Activated naive CD4-positive, alpha-beta T cell treated with anti-CD3 and anti-CD28 coated beads, Interleukin-2, amount 50 U/mL, for 24 hours (primary cell): ENCODE measurements around the gene AP1AR.

Experiments used
- H3K27ac Mint-ChIP-seq: one replicate; pipeline ENCODE4 v1.8.0; 2021; ENCODE audit warnings: mild to moderate bottlenecking, mixed read lengths
- H3K27me3 Mint-ChIP-seq: one replicate; pipeline ENCODE4 v1.8.0; 2021; ENCODE audit warnings: mixed read lengths
- H3K36me3 Mint-ChIP-seq: one replicate; pipeline ENCODE4 v1.8.0; 2021; ENCODE audit warnings: mixed read lengths
- H3K4me1 Mint-ChIP-seq: one replicate; pipeline ENCODE4 v1.8.0; 2021; ENCODE audit warnings: mixed read lengths
- H3K4me3 Mint-ChIP-seq: one replicate; pipeline ENCODE4 v1.8.0; 2021; ENCODE audit warnings: mild to moderate bottlenecking, mixed read lengths
- H3K9me3 Mint-ChIP-seq: one replicate; pipeline ENCODE4 v1.8.0; 2021; ENCODE audit warnings: mixed read lengths

The AP1AR gene

DNA sequence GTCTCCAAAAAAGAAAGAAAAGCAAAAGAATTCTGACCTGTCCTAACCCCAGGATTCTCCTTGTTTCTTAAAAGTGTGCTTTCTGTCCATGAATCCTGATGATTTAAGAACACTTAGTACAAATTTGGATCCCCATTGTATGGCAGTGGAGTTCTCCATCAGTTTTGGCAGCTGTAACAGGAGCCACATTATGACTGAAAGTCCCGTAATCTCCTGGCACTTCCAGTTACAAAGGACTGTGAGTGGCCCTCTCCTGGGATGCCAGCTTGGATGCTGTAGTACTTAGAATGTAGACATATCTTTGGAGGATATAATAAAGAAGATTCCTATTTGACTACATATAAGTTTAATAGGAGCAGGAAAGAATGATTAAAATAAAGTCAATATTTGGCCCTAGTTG is 20.6 kb downstream of the AP1AR start:
- Mint-ChIP-seq H3K4me3 (no peak overlapping the region), H3K4me1 (peaks cover 15% of the 10 kb centered on the region), H3K27ac (no peak overlapping the region), H3K27me3 (no peaks in the 10 kb centered on the region), H3K36me3 (peaks cover 13% of the 10 kb centered on the region), H3K9me3 (no peaks in the 10 kb centered on the region)

DNA sequence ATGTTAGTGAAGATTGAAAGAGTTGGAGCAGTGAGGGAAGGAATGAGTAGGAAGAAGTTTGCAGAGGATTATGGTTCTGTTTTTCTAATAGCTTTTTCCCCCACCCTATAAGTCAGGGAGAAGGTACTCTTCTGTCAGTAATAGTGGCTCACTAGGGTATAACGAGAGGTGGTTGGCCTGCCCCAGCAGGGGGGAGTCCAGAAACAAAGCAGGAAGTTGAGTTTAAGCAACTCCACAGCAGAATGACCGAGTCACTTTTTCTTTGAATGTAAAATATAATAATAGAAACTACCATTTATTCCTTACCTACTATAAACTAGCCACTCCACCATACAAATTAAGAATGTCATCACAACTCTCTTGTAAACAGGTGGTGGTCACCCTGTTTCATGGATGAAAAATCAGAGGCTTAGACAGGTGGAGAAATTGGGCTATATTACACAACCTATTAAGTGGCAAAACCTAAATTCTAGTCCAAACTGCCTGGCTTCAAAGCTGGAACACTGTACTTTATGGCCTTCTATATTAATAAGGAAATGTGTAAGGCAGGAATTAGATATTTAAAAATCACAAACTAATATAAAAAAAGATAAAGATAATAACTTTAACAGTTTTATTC is 21.9 kb downstream of the AP1AR start:
- H3K4me1 Mint-ChIP-seq, result peaks cover 10% of the 10 kb centered on the region
- peaks cover 8% of the 10 kb centered on the region for H3K36me3 Mint-ChIP-seq
- H3K27me3 Mint-ChIP-seq, result no peaks in the 10 kb centered on the region
- H3K27ac Mint-ChIP-seq, result no peak overlapping the region
- no peak overlapping the region for H3K4me3 Mint-ChIP-seq
- H3K9me3 Mint-ChIP-seq, result no peaks in the 10 kb centered on the region

DNA sequence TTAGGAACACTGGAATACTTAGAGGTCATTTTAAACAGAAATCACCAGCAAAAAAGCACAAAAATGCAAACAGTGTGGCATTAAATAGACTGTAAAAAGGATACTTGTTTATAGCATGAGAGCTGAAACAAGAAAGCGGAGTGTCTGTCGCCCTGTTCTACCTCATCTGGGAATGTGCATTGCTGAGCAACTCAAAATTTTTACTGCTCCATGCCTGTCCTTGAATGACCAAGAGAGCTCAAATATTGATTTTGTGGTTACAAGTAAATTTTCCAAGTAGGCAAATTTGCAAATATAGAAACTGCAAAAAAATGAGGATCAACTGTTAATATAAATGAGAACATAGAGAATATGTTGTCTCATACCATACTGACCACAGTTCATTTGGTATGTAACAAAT is 25.5 kb downstream of the AP1AR start:
- no peaks in the 10 kb centered on the region for H3K27me3 Mint-ChIP-seq
- H3K4me3 Mint-ChIP-seq, result no peak overlapping the region
- no peak overlapping the region for H3K27ac Mint-ChIP-seq
- H3K9me3 Mint-ChIP-seq, result no peaks in the 10 kb centered on the region
- no peaks in the 10 kb centered on the region for H3K4me1 Mint-ChIP-seq
- H3K36me3 Mint-ChIP-seq, result peaks cover 6% of the 10 kb centered on the region

DNA sequence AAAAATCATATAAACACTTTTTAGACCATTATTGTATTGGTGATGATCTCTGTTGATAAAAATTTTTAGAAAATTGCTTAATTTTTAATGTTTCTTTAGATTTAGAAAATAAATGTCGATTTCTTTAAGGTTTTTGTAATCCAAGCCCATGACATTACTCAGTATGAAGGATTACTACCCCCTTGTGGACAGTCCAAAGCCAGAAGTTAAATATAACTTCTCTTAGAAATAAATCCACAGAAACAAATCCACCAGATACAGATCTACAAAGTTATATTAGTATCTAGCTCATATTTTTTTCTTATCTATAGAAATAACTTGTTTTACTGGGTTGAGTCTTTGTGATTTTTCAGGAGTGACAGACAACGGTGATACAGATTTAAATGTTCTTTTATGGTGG is 35.2 kb downstream of the AP1AR start:
- Mint-ChIP-seq H3K27me3 (no peaks in the 10 kb centered on the region), H3K4me3 (no peak overlapping the region), H3K27ac (no peak overlapping the region), H3K9me3 (no peaks in the 10 kb centered on the region), H3K4me1 (peaks cover 24% of the 10 kb centered on the region), H3K36me3 (peaks cover 8% of the 10 kb centered on the region)

DNA sequence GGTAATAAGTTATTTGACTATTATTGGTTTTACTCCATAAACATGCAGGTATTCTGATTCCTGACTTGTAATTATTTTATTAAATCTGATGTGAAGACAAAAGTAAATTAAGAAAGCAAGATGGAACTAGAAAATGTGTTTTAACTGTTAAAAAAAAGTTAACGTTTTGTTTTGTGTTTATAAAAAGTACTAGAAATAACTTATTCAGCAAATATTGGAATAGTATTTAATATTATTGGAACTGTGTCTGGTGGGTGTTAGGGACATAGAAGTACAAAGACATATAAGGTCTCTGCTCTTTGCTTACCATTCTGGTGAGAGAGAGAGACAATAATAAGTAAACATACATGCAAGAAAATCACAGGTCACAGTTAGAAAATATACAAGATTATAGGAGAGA is 38.5 kb downstream of the AP1AR start:
- Mint-ChIP-seq H3K4me1 (peaks cover 42% of the 10 kb centered on the region), H3K27ac (peak overlapping the region; percentile 52), H3K4me3 (no peak overlapping the region), H3K9me3 (no peaks in the 10 kb centered on the region), H3K36me3 (peaks cover 8% of the 10 kb centered on the region), H3K27me3 (no peaks in the 10 kb centered on the region)

DNA sequence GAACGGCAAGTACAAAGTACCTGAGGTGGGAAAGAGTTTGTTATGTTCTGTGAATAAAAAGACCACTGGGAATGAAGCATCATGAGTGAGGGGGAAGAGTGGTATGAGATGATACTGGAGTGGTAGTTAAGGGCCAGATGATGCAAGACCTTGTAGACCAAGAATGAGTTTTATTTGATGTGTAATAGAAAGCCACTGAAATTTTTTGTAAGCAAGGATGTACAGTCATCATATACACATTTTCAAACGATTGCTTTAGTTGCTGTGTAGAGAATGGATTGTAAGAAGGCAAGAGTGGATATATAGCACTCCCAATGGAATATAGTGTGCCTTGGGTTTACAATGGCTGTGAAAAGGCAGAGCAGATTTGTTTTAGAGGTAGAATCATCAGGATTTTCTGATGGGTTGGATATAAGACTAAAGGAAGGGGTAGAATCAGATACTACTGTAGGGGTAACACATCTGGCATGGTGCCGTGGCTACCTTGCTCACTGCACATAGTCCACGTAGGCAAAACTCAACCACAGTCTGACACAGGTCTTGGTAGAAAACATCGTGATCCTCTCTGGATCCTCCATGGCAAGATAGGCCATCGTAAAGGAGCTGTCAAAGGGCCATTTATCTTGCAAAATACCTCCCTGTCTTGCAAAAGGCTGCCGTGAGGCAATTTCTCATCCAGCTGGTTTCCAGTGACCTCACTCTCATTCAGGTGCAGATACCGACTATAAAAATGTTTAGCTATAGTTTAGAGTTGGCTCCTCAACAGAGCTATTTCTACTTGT is 39.2 kb downstream of the AP1AR start:
- Mint-ChIP-seq H3K4me3 (no peak overlapping the region), H3K4me1 (peaks cover 45% of the 10 kb centered on the region), H3K27me3 (no peaks in the 10 kb centered on the region), H3K27ac (peak overlapping the region; percentile 71), H3K9me3 (no peaks in the 10 kb centered on the region), H3K36me3 (peaks cover 11% of the 10 kb centered on the region)

DNA sequence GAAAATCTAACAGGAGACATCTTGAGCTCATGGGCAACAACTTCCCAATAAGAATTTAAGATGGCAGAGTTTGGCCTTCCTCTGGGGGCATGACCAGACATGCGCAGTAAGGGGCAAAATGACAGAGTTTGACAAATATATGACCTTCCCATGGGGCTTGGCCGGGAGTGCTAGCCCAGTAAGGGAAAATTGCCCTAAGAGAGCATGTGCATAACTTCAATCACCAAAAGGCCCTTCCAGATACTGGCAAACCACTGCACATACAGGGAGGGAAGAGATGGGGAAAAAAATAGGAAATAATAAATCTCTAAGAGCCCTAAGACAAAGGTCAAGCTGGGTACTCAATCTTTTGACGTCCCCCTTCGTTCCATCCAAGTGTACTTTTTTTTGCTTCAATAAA is 40.7 kb downstream of the AP1AR start:
- Mint-ChIP-seq H3K4me3 (no peak overlapping the region), H3K27ac (peak overlapping the region; percentile 73)

DNA sequence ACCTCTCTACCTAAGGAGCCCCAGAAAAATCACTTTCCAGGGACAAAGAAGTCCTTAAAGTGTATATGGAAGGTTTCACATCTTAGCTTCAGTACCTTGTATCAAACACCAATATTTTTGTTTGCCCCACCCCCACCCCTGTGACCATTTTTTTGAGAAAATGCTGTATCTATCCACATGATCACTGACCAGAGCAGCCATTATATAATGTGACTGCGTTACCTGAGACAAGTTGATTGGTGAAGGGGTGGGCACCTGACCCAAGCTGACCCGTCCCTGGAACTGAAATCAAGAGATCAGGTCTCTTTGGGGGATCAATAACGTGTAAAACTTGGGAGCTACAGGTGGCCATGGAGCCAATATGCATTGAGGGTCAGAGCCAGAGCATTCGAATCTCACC is 43.4 kb downstream of the AP1AR start:
- no peak overlapping the region for H3K4me3 Mint-ChIP-seq
- no peaks in the 10 kb centered on the region for H3K27me3 Mint-ChIP-seq
- peaks cover 12% of the 10 kb centered on the region for H3K36me3 Mint-ChIP-seq
- H3K4me1 Mint-ChIP-seq, result peaks cover 67% of the 10 kb centered on the region
- H3K9me3 Mint-ChIP-seq, result no peaks in the 10 kb centered on the region
- H3K27ac Mint-ChIP-seq, result no peak overlapping the region

More for the DNA sequence above, 40.7 kb downstream of the AP1AR start:
- Mint-ChIP-seq H3K4me1 (peaks cover 48% of the 10 kb centered on the region), H3K36me3 (peaks cover 14% of the 10 kb centered on the region), H3K9me3 (no peaks in the 10 kb centered on the region), H3K27me3 (no peaks in the 10 kb centered on the region)

DNA sequence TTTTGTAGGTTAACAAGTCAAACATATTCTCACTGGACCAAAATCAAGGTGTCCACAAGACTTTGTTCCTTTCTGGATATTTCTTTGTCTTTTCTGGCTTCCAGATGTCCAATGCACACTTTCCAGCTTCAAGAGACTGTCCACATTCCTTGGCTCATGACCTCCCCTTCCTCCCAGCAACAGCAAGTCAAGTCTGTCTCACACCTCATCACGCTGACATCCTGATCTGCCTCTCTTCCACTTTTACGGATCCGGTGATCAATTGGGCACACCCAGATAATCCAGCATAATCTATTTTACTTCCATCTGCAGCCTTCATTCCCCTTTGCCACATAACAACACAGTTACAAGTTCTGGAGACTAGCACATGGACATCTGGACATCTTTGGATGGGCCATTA is 44.5 kb downstream of the AP1AR start:
- Mint-ChIP-seq H3K27me3 (no peaks in the 10 kb centered on the region), H3K27ac (peak overlapping the region; percentile 53), H3K36me3 (peaks cover 9% of the 10 kb centered on the region)

DNA sequence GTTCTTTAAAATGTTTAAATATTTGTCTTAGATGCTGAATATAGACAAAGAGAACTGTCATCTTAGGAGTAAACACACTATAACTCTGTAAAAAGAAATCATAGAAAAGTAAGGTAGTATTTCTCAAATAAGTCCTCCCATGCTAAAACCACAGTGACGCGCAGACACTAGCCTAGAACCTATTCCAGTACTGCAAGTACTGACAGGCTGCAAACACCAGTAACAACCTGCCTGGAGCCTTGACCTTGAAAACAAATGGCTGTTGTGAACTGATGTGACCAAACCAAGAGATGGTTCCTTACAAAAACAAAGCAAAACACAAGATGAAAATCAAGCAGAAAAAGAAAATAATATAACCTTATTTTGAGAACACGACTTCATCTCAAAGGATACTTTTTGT is 45.6 kb downstream of the AP1AR start:
- Mint-ChIP-seq H3K4me3 (no peak overlapping the region), H3K4me1 (peaks cover 69% of the 10 kb centered on the region), H3K27me3 (no peaks in the 10 kb centered on the region), H3K27ac (peak overlapping the region; percentile 13), H3K36me3 (peaks cover 13% of the 10 kb centered on the region), H3K9me3 (no peaks in the 10 kb centered on the region)

More for the DNA sequence above, 44.5 kb downstream of the AP1AR start:
- no peaks in the 10 kb centered on the region for H3K9me3 Mint-ChIP-seq
- H3K4me1 Mint-ChIP-seq, result peaks cover 67% of the 10 kb centered on the region
- no peak overlapping the region for H3K4me3 Mint-ChIP-seq

DNA sequence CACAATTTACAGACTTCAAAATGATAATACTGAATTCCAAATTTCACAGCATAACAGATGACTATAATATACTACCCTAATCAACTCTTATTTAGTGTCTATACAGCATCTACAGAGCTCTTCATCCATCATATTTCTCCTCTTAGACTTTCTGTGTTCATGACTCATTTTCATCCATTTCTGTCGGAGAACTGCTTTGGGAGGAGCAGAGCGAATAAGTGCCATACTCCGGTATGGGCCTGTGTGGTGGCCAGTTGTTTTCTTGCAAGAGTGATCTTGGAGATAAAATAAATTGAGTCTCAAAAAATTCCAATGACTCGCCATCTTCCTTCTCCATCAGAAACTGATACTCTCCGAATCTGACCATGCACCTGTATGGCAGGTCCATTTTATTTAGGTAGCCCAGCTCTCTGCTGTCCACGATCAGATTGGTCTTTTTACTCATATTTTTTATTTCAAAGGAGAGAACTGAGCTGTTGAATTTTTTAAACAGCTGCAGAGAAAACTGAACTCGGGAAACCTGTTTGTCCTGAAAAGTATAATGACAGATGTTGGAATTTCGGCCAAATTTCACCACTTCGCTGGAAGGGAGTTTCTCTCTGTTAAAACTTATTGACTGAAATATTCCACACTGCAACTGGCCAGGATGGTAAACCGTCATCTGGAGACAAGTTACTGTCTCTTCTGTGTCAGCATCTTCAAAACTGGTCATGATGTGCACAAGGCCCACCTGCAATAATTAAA is 46.3 kb downstream of the AP1AR start:
- peaks cover 75% of the 10 kb centered on the region for H3K4me1 Mint-ChIP-seq
- H3K27ac Mint-ChIP-seq, result peak overlapping the region; percentile 76
- peaks cover 16% of the 10 kb centered on the region for H3K36me3 Mint-ChIP-seq

DNA sequence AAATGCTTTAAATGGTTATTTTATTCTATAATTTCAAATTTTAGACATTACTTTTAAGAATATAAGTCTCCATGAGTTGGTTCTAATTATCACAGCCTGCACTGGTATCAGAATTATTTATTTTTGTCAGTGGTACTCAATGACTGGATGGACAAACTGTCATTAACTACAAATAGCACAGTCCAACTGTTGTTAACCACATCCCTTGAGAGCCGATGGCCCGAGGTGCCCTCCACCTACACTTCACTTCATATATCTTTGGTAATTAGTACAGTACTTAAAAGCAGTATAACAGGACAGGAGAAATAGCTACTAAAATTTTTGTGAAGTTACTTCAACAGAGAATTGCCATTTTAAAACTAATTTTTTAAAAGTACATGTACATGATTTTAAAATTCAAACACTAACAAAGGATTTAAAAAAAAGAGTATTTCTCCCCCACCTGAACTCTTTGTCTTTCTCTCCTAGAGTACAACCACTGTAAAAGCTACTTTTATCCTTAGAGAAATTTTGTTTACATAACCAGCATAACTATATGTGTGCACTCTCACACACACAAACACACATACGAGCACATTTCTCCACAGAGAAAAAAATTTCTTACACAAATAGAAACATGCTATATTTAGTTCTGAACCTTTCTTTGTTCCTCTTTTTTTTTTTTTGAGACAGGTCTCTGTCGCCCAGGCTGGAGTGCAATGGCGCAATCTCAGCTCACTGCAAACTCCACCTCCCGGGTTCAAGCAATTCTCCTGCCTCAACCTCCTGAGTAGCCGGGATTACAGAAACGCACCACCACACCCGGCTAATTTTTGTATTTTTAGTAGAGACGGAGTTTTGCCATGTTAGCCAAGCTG is 47.7 kb downstream of the AP1AR start:
- H3K9me3 Mint-ChIP-seq, result no peaks in the 10 kb centered on the region
- H3K36me3 Mint-ChIP-seq, result peaks cover 18% of the 10 kb centered on the region
- H3K27me3 Mint-ChIP-seq, result no peaks in the 10 kb centered on the region
- H3K4me1 Mint-ChIP-seq, result peaks cover 75% of the 10 kb centered on the region
- peak overlapping the region; percentile 57 for H3K27ac Mint-ChIP-seq
- no peak overlapping the region for H3K4me3 Mint-ChIP-seq

More for the DNA sequence above, 46.3 kb downstream of the AP1AR start:
- Mint-ChIP-seq H3K4me3 (no peak overlapping the region), H3K27me3 (no peaks in the 10 kb centered on the region), H3K9me3 (no peaks in the 10 kb centered on the region)

DNA sequence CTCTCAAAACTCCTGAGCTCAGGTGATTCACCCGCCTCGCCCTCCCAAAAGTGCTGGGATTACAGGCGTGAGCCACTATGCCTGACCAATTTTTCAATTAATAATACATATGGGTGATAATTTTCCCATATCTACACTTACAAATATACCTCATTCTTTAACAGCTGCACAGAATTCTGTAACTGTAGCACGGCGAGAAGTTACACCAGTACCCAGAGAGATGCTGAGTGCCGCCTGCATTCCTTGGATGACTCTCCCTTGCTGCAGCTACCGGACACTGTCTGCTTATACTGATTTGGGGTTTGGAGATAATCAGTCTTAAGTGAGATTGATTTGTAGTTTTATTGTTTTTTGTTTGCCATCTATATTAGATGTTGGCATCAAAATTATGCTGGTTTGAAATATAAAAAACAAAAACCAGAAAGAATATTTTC is 48.3 kb downstream of the AP1AR start:
- Mint-ChIP-seq H3K27me3 (no peaks in the 10 kb centered on the region), H3K4me3 (no peak overlapping the region), H3K9me3 (no peaks in the 10 kb centered on the region), H3K27ac (no peak overlapping the region), H3K36me3 (peaks cover 18% of the 10 kb centered on the region), H3K4me1 (peaks cover 80% of the 10 kb centered on the region)

DNA sequence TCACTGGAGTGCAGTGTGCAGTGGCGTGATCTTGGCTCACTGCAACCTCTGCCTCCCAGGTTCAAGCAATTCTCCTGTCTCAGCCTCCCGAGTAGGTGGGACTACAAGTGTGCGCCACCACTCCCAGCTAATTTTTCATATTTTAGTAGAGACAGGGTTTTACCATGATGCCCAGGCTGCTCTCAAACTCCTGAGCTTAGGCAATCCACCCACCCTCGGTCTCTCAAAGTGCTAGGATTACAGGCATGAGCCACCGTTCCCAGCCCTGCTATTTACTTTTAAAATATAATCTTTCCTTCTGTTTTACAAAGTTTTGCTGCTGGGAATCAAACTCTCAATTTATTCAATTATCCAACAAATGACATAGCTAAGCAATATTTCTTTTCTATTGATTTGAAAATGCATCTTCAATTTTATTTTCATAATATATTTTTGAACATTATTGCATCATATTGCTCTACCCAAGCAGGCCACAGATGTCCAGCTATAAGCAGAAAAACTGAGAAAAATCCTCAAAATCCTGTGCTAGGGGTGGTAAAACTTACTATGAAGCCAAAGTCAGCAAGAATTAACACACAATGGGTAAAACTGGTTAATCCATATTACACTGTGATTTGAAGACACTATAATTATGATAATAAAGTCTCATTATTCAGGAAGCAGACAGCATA is 48.9 kb downstream of the AP1AR start:
- H3K4me1 Mint-ChIP-seq, result peaks cover 80% of the 10 kb centered on the region
- H3K9me3 Mint-ChIP-seq, result no peaks in the 10 kb centered on the region
- no peak overlapping the region for H3K4me3 Mint-ChIP-seq
- peak overlapping the region; percentile 14 for H3K27ac Mint-ChIP-seq
- H3K36me3 Mint-ChIP-seq, result peaks cover 18% of the 10 kb centered on the region
- H3K27me3 Mint-ChIP-seq, result no peaks in the 10 kb centered on the region
